Measurements from ENCODE around the gene PSMD13.
"Not testable (repeated sequence)": the region's sequence is repeated elsewhere in the genome, so short reads cannot be mapped to it uniquely, and the experiment has no call there.

Gene PSMD13

GRCh38 chr11:250740-251299 lies 14.0 kb downstream of the PSMD13 start:
- DNase-seq (ENCODE audit: low read depth), result peak; percentile 60

GRCh38 chr11:251550-251949 lies 14.8 kb downstream of the PSMD13 start:
- no peak for DNase-seq (ENCODE audit: low read depth)

DNA sequence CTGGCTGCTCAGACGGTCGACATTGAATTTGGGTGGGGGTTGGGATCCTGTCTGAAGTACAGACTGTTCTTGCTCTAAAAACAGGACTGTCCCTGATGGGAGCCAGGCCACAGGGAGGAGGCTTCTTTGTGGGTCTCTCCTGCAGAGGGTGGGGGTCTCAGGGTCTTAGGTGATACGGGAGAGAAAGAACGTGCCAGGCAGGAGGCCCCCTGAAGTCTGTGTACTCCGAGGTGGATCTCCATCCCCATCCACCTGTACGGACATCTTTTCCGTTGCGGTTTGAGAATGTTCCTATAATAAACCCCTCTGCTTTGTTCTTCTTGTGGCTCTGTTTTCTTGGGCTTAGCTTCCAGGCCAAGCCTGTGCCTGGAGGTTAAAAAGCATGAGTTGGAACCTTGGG lies 15.9 kb downstream of the PSMD13 start:
- no peak for DNase-seq (ENCODE audit: low read depth)

DNA sequence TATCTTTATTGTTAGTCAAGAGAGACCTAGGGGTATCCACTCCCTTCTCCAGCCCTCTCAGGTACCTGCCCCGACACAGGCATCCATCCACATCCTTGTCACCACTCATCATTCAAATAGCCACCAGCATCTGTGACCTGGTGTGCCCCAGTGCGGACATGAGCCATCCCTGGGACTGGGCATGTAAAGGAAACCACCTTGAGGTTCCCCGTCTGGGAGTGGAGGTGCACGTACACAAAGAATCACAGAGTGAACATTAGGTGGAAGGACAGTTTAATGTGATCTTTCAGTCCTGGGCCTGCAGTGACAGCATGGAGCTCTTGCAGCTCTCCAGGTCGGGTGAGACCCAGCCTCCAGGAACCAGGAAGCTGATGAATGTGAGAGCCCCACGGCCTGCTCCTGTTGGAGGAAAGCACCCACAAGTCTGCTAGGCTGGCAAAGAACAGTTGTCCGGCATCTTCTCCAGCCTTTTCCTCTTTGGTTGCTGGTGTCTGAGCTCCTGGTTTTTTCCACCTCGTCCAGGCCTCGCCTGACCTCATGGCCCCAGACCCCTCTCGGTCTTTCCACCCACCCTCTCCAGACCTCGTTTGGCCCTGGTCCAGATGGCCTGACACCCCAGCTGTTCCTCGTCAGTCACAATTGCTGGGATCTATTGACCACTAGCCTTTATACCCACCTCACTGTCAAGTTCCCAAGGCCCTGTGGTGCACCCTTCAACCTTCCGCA lies 16.5 kb downstream of the PSMD13 start:
- no peak for DNase-seq (ENCODE audit: low read depth)

DNA sequence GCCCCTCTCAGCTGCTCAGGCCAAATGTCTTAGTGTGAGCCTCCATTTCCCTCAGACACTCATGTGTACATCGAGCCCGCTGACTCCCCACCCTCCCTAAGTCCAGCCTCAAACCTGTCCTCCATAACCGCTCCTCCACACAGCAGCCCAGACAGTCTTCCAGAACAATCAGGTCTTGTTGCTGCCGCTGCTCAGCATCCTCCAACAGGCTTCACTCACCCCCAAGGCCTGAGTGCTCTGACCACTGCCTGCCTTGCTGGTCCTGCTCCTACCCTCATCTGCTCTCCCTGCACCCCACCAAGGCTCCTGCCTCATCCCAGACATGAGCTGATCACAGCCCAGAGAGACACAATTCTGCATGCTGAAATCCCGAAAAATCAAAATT lies 17.1 kb downstream of the PSMD13 start:
- DNase-seq (ENCODE audit: low read depth), result no peak

DNA sequence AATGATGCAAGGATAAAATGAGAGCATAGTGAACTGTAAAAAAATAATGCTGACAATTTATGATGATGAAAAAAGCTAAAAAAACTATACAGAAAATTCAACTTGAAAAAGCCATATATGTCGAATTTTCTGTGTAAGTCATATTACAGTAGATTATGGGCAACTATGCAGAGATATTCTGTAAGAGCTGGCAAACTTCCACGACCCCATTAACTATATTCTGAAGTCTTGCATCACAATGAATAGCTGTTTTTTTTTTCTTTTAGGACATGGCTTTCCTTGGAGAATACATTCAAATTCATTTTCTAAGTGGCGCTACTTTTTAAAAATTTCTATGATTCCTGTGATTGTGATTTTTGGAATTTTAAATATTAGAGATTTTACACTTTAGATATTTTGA lies 18.4 kb downstream of the PSMD13 start:
- no peak for DNase-seq (ENCODE audit: low read depth)

DNA sequence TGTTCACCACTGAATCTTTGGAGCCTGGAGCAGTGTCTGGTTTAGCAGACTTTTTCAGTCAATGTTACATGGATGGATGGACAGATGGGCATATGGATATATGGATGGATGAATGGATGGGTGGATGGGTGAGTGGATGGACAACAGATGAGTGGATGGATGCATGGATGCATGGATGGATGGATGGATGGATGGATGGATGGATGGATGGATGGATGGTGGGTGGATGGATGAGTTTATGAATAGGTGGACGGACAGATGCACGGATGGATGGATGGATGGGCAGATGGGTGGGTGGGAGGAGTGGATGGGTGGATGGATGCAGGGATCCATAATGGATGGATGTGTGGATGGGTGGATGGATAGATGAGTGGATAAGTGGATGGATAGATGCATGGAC lies 19.0 kb downstream of the PSMD13 start:
- no peak for DNase-seq (ENCODE audit: low read depth)

DNA sequence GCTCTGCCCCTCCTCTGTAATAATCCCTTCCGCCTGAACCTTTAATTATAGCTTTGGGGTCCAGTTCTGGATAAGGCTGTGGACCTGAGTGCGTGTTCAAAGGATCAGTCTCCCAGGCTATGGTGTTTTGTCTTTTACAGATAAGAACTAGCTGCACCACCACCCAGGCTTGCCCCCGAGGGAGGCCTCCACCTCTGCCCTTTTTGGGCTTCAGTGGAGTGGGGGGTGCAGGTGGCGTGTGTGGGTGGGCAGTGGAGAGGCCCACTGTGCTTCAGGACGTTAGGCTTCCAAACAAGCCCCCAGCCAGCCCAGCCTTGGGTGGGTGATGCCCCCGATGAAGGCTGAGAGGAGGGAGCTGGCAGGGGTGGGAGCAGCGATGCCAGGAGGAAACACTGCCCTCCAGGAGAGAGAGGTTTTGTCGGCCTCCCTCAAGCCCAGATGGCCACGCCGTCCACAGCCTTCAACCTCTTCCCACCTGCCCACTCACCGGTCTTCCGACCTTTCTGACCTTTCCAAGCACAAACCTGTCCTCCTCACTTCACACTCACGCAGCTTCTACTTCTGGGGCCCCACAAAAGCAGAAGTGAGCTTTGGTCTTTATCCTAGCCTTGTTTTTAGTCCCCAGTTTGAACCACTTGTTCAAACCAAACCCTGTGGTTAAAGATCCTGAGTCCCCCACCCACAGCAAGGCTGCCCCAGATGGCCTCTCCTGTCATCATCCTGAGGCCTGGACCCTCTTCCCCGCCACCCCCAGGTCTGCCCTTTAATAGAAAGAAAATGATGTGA lies 20.4 kb downstream of the PSMD13 start:
- no peak for DNase-seq (ENCODE audit: low read depth)

DNA sequence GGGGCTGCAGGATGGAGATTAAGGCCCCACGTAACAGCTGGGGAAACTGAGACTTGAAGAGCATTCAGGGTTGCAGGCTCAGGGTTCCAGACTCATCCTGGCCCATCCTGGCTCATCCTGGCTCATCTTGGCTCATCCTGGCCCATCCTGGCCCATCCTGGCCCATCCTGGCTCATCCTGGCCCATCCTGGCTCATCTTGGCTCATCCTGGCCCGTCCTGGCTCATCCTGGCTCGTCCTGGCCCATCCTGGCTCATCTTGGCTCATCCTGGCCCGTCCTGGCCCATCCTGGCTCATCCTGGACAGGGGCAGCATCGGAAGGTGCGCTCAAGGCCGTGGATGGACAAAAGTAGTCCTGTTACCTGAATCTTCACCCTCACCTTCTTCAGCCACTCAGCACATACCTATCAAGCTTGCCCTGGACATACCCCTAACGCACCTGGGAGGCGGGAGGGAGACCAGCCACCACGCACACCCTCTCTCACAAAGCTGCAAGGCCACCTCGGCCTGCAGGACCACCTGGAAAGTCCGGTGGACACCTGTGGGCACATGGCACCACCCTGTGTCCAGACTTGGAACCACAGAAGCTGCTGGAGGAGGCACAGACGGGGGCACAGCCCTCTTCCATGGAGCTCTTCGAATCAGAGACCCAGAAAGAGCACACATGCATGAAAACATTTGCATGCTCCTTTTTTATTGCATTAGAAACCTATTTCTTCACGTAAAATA lies 21.2 kb downstream of the PSMD13 start:
- no peak for DNase-seq (ENCODE audit: low read depth)

DNA sequence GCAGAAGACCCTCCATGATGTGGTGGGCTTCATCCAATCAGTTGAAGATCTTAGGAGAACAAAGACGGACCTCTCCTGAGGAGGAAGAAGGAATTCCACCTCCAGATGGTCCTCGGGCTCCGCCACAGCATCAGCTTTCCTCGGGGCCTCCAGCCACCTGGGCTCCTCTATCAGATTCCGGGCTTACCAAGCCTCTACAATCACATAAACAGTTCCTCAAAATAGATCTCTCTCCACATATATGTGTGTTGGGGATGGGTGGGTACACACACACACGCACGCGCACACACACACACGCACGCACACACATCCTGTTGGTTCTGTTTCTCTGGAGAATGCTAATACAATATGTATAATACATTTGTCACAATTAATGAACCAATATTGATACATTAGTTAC lies 22.6 kb downstream of the PSMD13 start:
- DNase-seq (ENCODE audit: low read depth), result no peak

- DNase-seq (ENCODE audit: low read depth), result no peak
These were observed 24.8 kb downstream of the PSMD13 start for GRCh38 chr11:261624-262023.

DNA sequence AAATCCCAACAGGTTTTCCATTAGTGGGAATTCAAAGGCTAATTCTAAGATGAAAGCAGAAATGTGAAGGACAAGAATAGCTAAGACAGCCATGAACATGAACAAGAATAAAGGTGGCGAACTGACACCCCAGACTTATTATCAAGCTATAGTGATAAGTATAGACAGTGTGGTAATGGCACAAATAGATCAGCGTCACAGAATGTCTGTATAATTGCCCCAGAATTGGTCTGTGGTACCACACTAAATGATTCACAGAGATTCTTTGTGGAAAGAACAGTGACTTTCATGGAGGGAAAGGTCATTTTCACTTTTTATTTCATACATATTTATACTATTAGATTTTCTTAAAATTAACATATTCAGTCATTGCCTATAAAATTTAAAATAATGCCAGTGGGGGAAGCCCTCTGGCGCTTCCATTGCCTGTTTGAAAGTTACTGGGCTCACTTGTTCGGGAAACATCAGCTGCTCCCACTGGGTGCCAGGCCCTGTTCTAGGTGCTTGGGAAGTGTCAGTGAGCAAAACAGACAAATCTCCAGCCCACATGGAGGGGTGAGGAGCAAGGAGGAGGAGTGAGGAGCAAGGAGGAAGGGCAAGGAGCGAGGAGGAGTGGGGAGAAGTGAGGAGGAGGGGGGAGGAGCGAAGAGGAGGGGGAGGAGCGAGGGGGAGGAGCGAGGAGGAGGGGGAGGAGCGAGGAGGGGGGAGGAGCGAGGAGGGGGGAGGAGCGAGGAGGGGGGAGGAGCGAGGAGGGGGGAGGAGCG lies 30.1 kb downstream of the PSMD13 start:
- no peak for DNase-seq (ENCODE audit: low read depth)

DNA sequence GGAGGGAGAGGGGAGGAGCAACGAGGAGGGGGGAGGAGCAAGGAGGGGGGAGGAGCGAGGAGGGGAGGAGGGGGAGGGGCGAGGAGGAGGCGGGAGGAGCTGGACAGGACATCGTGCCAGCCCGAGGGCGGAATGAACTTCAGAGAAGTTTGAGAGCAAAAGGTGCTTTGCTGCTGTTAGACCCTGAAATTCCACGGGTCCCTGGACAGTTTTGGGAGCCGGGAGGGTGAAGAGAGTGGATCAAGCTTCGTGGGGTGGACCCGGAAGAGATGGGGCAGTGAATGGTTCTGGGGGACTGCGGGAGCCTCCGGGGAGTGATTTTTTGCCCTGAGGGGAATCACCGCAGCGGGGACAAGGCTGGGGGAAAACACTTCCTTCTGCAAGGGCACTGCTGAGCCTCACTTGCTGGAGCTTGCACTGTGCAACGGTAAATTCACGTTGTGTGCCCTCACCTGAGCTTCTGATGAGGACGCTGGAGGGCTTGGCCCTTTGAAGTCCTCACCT lies 30.8 kb downstream of the PSMD13 start:
- no peak for DNase-seq (ENCODE audit: low read depth)

DNA sequence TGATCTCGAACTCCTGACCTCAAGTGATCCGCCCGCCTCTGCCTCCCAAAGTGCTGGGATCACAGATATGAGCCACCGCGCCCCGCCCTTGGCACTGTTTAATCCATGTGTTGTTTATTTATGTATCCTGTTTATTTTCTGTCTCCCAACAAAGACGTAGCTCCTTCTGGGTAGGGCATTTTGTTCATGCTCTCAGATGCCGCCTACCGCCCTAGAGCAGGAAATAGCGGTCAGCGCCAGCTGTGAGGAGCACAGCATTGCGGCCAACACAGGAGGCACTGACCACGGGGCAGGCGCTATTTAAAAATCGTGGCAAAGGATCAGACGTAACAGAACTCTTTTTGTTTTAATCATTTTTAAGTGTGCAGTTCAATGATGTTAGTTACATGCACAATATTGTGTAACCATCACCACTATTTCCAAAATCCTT lies 32.0 kb downstream of the PSMD13 start:
- DNase-seq (ENCODE audit: low read depth), result not testable (repeated sequence)

GRCh38 chr11:269146-269890 lies 32.5 kb downstream of the PSMD13 start:
- no peak for DNase-seq (ENCODE audit: low read depth)

GRCh38 chr11:270451-271318 lies 33.9 kb downstream of the PSMD13 start:
- DNase-seq (ENCODE audit: low read depth), result no peak

DNA sequence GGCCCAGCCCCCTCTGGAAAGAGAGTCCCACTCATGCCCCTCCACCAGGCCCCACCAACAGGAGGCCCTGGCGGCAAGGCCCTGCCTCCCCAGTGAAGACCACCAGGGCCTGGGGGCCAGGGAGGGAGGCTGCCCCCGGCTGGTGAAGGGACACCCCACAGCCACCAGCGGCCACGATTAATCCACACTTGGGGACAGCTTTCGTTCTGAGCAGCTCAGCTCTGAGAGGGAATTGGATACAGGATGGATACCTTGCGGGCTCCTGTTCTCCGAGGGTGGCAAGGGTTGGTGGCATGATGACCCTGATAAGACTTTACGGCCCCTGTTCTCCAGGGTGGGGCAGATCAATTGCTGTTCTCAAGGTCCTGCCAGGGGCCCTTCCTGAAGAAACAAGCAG lies 34.5 kb downstream of the PSMD13 start:
- DNase-seq (ENCODE audit: low read depth), result no peak

DNA sequence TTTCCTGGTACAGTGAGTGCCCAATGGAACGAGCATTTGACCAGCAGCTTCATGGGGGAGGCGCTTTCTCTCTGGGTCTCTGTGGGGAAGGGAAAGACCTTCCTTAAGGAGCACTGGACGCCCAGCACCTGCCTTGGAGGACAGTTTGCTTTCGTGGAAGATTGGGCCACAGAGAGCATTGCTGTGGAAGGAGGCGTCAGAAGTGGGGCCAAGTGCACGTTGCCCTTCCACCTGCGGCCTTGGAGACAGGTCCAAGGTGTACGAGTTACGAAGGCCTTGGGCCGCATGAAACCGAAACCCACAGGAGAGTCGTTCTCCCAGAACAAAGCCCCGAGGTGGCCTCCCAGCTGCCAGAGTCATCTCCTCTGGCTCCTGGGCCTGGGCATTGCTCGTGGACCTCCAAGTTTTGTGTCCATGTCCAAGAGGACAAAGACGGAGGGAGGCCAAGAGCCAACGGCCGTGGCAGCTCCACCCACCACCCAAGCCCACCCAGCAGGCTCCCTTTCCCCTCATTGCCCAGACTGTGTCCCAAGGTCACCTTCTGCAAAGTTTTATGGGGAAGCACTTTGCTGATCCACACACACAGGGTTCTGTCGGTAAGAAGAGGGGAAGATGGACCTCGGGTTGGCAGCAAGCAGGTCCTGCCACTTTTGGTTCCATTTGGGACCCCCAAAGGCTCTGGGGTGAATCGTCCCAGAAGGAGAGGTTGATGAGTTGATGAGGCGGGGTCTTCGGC lies 35.6 kb downstream of the PSMD13 start:
- no peak for DNase-seq (ENCODE audit: low read depth)

GRCh38 chr11:272931-273198 lies 36.1 kb downstream of the PSMD13 start:
- no peak for DNase-seq (ENCODE audit: low read depth)

DNA sequence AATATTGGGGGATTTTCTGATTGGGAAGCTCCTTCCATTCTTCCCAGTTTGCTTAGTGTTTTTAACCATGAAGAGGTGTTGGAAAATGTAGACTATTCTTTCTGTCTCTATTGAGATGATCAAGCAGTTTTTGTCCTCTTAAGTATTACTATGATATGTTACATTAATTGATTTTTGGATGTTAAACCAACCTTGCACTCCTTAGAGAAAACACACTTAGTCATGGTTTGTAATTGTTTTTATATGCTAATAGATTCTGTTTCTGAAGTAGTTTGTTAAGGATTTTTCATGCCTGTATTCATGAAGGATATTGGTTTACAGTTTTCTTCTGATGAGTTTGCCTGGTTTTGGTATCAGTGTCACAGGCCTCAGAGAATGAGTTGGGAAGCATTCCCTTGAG lies 39.4 kb downstream of the PSMD13 start:
- DNase-seq (ENCODE audit: low read depth), result no peak
